ENCODE measurements around the gene FRMD7. TPM values are rescaled to one million over a fixed set of nuclear protein-coding genes. Genes with fewer than 3 reads are reported as not detected.
A peak's percentile ranks its signal among the peaks of the same experiment; 100 is the strongest.

Gene FRMD7
- total and polyA plus RNA-seq, 10 of the 15 experiments (the other 5 are each of a cell fraction or from before 2014, with no cell fraction given) = 0.03 to 0.94 TPM; not detected in 8

GRCh38 chrX:132107291-132107690 is 20.5 kb downstream of the FRMD7 start:
- Histone ChIP-seq H3K9ac (ENCODE audit: control insufficient read depth, insufficient read depth, low read length) (no peak overlapping the region), H4K20me1 (ENCODE audit: control insufficient read depth, insufficient read depth) (no peaks in the 10 kb centered on the region), H3K27me3 (replicated peaks in 1 of 2; ENCODE audit: control insufficient read depth in 2 of 2, insufficient read depth in 2 of 2, low read length in 1 of 2) (no peaks in the 10 kb centered on the region), H2AFZ (ENCODE audit: control insufficient read depth, low read depth, low read length) (no peak overlapping the region), H3K79me2 (ENCODE audit: control insufficient read depth, insufficient read depth, low read length) (no peaks in the 10 kb centered on the region), H3K4me1 (ENCODE audit: control insufficient read depth, insufficient read depth, low read length) (no peaks in the 10 kb centered on the region), H3K36me3 (ENCODE audit: control insufficient read depth in 2 of 2, insufficient read depth in 2 of 2, low read length in 1 of 2) (no peaks in the 10 kb centered on the region), H3K9me3 (replicated peaks; ENCODE audit: control insufficient read depth, insufficient read depth, low read length) (no peaks in the 10 kb centered on the region), H3K27ac (ENCODE audit: control insufficient read depth, insufficient read depth) (no peak overlapping the region), H3K4me3 (no peak overlapping the region), H3K4me2 (ENCODE audit: control insufficient read depth, insufficient read depth) (no peak overlapping the region)
- DNase-seq (ENCODE audit: low read depth, low spot score) (no peak), FAIRE-seq (no peak), ATAC-seq (no peak)
- ChIA-PET SMC1A (ENCODE audit: uncharacterized antibody, unreplicated experiment) (no interaction called here), POLR2A (no interaction called here), CTCF (no interaction called here), RAD21 (ENCODE audit: unreplicated experiment) (no interaction called here)
- intact Hi-C loops (cut with micrococcal nuclease; ENCODE audit: unreplicated experiment) = no loop called here
- TF ChIP-seq ZZZ3 (IDR thresholded peaks at IDR 0.05; ENCODE audit: control insufficient read depth, insufficient read length, low read depth) (no peak), POLR2A (IDR thresholded peaks at IDR 0.05; ENCODE audit: low read depth, low read length) (no peak), CBX3 (IDR thresholded peaks at IDR 0.05; ENCODE audit: borderline replicate concordance, low read depth) (no peak), IKZF1 (conservative IDR thresholded peaks at IDR 0.05) (no peak), ZSCAN29 (IDR thresholded peaks at IDR 0.05) (no peak)
- in situ Hi-C loops (cut with MboI) = no loop called here
- no TSS peak for BruUV-seq (replicated peaks)

DNA sequence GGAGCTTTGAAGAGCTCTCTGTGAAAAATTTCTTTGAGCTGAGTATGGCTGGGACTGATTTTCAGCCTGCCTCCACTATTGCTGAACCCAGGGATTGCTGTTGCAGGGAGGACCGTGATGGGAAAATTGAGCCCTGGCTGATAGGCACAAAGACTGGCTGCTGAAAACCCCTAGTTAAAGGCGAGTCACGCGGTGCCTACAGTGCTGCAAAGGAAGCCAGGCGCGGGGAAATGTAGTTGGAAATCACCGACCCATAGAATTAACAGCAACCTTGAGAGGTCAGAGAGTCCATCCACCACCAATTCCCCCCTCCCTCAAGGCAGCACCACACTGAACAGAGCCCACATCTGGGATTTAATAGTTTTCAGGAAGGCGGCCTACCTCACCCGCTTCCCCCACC is 26.0 kb downstream of the FRMD7 start:
- no TSS peak for BruUV-seq (replicated peaks)
- CTCF ChIA-PET = interaction anchor here (1.0 to 3.4 kb wide), 2 partner anchors 9 to 117 kb away, joined by 4 to 11 read pairs; partner anchors contain the start of gene RAP2C
- H3K9ac ChIP-seq (ENCODE audit: control insufficient read depth, insufficient read depth, low read length) = no peak overlapping the region
- in situ Hi-C loops (cut with MboI) = no loop called here
- no peaks in the 10 kb centered on the region for H3K79me2 ChIP-seq (ENCODE audit: control insufficient read depth, insufficient read depth, low read length)
- 35% methylated on average over 9 of the region's 9 CpGs for WGBS (ENCODE audit: insufficient coverage, insufficient replicate concordance, low lambda C conversion rate, missing lambda C conversion rate)
- intact Hi-C loops (cut with micrococcal nuclease; ENCODE audit: unreplicated experiment) = no loop called here
- no peak overlapping the region for H3K4me3 ChIP-seq
- no peak for TF ChIP-seq E2F8 (IDR thresholded peaks at IDR 0.05; ENCODE audit: low read depth, partially characterized antibody)
- TF ChIP-seq, protein P1, sequence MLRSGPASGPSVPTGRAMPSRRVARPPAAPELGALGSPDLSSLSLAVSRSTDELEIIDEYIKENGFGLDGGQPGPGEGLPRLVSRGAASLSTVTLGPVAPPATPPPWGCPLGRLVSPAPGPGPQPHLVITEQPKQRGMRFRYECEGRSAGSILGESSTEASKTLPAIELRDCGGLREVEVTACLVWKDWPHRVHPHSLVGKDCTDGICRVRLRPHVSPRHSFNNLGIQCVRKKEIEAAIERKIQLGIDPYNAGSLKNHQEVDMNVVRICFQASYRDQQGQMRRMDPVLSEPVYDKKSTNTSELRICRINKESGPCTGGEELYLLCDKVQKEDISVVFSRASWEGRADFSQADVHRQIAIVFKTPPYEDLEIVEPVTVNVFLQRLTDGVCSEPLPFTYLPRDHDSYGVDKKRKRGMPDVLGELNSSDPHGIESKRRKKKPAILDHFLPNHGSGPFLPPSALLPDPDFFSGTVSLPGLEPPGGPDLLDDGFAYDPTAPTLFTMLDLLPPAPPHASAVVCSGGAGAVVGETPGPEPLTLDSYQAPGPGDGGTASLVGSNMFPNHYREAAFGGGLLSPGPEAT (IDR thresholded peaks at IDR 0.05; ENCODE audit: low read depth) = 0 out of 2 replicates have a peak, but pooled peaks have one; percentile 25
- DNase-seq (ENCODE audit: low read depth, low spot score) = no peak
- SMC1A ChIA-PET (ENCODE audit: uncharacterized antibody, unreplicated experiment) = interaction anchor here (1.0 to 1.3 kb wide), 2 partner anchors 28 to 106 kb away, joined by 3 read pairs; no protein-coding TSS in a partner anchor
- POLR2A ChIA-PET = no interaction called here
- RAD21 ChIA-PET (ENCODE audit: unreplicated experiment) = interaction anchor here (1.0 to 1.7 kb wide), 2 partner anchors 9 to 117 kb away, joined by 4 to 5 read pairs; partner anchors contain the start of gene RAP2C
- no peak overlapping the region for H3K4me2 ChIP-seq (ENCODE audit: control insufficient read depth, insufficient read depth)
- no peak overlapping the region for H2AFZ ChIP-seq (ENCODE audit: control insufficient read depth, low read depth, low read length)
- peaks cover 2 to 6% of the 10 kb centered on the region in 2 experiments; a peak in 2 of 4 replicates for H3K27me3 ChIP-seq (replicated peaks in 1 of 2; ENCODE audit: control insufficient read depth in 2 of 2, insufficient read depth in 2 of 2, low read length in 1 of 2)
- H3K4me1 ChIP-seq (ENCODE audit: control insufficient read depth, insufficient read depth, low read length) = no peaks in the 10 kb centered on the region
- no peaks in the 10 kb centered on the region for H3K9me3 ChIP-seq (replicated peaks; ENCODE audit: control insufficient read depth, insufficient read depth, low read length)
- H3K36me3 ChIP-seq (ENCODE audit: control insufficient read depth in 2 of 2, insufficient read depth in 2 of 2, low read length in 1 of 2) = no peaks in the 10 kb centered on the region
- no peaks in the 10 kb centered on the region for H4K20me1 ChIP-seq (ENCODE audit: control insufficient read depth, insufficient read depth)
- H3K27ac ChIP-seq (ENCODE audit: control insufficient read depth, insufficient read depth) = no peak overlapping the region
- peak; percentile 61 for ATAC-seq
- FAIRE-seq = no peak
